Vagina (tissue), 2 donors: ENCODE data around the gene C16orf74.

Source experiments
- POLR2A ChIP-seq, 2 donors: fragments of 450-650 bp; IDR thresholded peaks; one replicate each; pipeline ENCODE4 v1.6.1; 2017; ENCODE audit warnings: antibody characterized with exemption in 2 of 2, mild to moderate bottlenecking in 2 of 2, moderate library complexity in 2 of 2
- TF ChIP-seq, protein P1 (sequence below), 3 experiments: fragments of 450-650 bp in 2 of 3; fragments of 200-600 bp in 1 of 3; sonication (generic) in 1 of 3; IDR thresholded peaks; one replicate each; pipeline ENCODE4 v1.5.1; 2017 to 2019; ENCODE audit warnings: antibody characterized with exemption in 3 of 3, mild to moderate bottlenecking in 2 of 3, moderate library complexity in 2 of 3

DNA sequence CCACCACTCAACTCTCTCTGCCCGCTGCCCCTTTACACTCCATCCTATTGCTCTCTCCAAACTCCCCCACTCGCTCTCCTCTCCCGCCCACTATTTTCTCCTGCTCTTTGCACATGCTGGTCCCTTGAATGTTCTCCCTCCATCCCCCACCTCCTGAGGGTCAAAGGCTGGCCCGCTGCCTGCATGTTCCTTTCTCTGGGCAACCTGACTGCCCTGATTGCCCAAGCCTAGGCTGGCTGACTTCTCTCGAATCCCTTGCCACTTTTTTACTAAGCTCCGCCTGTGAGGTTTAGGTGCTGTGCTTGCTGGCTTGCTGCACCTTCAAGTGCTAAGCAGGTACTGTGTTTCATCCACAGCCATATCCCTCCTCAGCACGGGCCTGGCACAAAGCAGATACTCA is 45.7 kb upstream of the C16orf74 start:
- TF ChIP-seq, protein P1, sequence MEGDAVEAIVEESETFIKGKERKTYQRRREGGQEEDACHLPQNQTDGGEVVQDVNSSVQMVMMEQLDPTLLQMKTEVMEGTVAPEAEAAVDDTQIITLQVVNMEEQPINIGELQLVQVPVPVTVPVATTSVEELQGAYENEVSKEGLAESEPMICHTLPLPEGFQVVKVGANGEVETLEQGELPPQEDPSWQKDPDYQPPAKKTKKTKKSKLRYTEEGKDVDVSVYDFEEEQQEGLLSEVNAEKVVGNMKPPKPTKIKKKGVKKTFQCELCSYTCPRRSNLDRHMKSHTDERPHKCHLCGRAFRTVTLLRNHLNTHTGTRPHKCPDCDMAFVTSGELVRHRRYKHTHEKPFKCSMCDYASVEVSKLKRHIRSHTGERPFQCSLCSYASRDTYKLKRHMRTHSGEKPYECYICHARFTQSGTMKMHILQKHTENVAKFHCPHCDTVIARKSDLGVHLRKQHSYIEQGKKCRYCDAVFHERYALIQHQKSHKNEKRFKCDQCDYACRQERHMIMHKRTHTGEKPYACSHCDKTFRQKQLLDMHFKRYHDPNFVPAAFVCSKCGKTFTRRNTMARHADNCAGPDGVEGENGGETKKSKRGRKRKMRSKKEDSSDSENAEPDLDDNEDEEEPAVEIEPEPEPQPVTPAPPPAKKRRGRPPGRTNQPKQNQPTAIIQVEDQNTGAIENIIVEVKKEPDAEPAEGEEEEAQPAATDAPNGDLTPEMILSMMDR (IDR thresholded peaks at IDR 0.05), result no peak
- TF ChIP-seq POLR2A (IDR thresholded peaks at IDR 0.05), result no peak
